Ecto neural progenitor cell (in vitro differentiated cells): ENCODE results near the gene MCMBP.
"Not testable (repeated sequence)": the region's sequence is repeated elsewhere in the genome, so short reads cannot be mapped to it uniquely, and the experiment has no call there.

ENCODE experiments used
- DNase-seq: peaks from one replicate; pipeline ENCODE4 v3.0.0-alpha.2; 2018; ENCODE audit warnings: low spot score

MCMBP gene

GRCh38 chr10:119872610-119872859 is at the start of gene MCMBP:
Gene MCMBP (minus strand): TSS chr10:119872843. CDS start chr10:119872584, 259 bp downstream.
- DNase-seq, result no peak

GRCh38 chr10:119919826-119920225 is 47.2 kb upstream of the MCMBP start:
- DNase-seq, result no peak

- no peak for DNase-seq
Measured at GRCh38 chr10:119919271-119919670, 46.6 kb upstream of the MCMBP start.

GRCh38 chr10:119917777-119918176 is 45.1 kb upstream of the MCMBP start:
- no peak for DNase-seq

- no peak for DNase-seq
Measured at GRCh38 chr10:119910689-119911088, 38.0 kb upstream of the MCMBP start.

- DNase-seq, result no peak
Measured at GRCh38 chr10:119908166-119908565, 35.5 kb upstream of the MCMBP start.

GRCh38 chr10:119907695-119908094 is 35.1 kb upstream of the MCMBP start:
- DNase-seq, result not testable (repeated sequence)

GRCh38 chr10:119903946-119904666 is 31.5 kb upstream of the MCMBP start:
- DNase-seq, result no peak

GRCh38 chr10:119898577-119898976 is 25.9 kb upstream of the MCMBP start:
- DNase-seq, result no peak

- no peak for DNase-seq
Measured at GRCh38 chr10:119896937-119897770, 24.5 kb upstream of the MCMBP start.

- DNase-seq, result no peak
Measured at GRCh38 chr10:119896061-119896655, 23.5 kb upstream of the MCMBP start.

- no peak for DNase-seq
Measured at GRCh38 chr10:119893845-119894427, 21.3 kb upstream of the MCMBP start.

- DNase-seq, result no peak
Measured at GRCh38 chr10:119893074-119893473, 20.4 kb upstream of the MCMBP start.

GRCh38 chr10:119892188-119893065 is 19.8 kb upstream of the MCMBP start, which contains the start of gene SEC23IP:
Gene SEC23IP (plus strand): TSS chr10:119892730. CDS start chr10:119892783, 53 bp downstream.
- peak; percentile 94 for DNase-seq

- not testable (repeated sequence) for DNase-seq
Measured at GRCh38 chr10:119891849-119892187, 19.2 kb upstream of the MCMBP start.

- not testable (repeated sequence) for DNase-seq
Measured at GRCh38 chr10:119890307-119890706, 17.7 kb upstream of the MCMBP start.

GRCh38 chr10:119889201-119889600 is 16.6 kb upstream of the MCMBP start:
- DNase-seq, result not testable (repeated sequence)

- not testable (repeated sequence) for DNase-seq
Measured at GRCh38 chr10:119888715-119889114, 16.1 kb upstream of the MCMBP start.

- DNase-seq, result not testable (repeated sequence)
Measured at GRCh38 chr10:119886070-119886469, 13.4 kb upstream of the MCMBP start.

GRCh38 chr10:119883901-119884611 is 11.4 kb upstream of the MCMBP start:
- DNase-seq, result not testable (repeated sequence)

- no peak for DNase-seq
Measured at GRCh38 chr10:119878524-119878923, 5.9 kb upstream of the MCMBP start.
